GM12801 (cell line): Measurements from ENCODE around the gene CENPW.

Source experiments
- TF ChIP-seq, protein P1 (sequence below): IDR thresholded peaks from one replicate; pipeline ENCODE4 v1.5.1; 2011; ENCODE audit warnings: control low read depth; ENCODE audit not compliant: insufficient read length; ENCODE audit errors: extremely low read depth

Gene CENPW

GRCh38 chr6:126383203-126383602 lies 43.3 kb downstream of the CENPW start:
- TF ChIP-seq, protein P1, sequence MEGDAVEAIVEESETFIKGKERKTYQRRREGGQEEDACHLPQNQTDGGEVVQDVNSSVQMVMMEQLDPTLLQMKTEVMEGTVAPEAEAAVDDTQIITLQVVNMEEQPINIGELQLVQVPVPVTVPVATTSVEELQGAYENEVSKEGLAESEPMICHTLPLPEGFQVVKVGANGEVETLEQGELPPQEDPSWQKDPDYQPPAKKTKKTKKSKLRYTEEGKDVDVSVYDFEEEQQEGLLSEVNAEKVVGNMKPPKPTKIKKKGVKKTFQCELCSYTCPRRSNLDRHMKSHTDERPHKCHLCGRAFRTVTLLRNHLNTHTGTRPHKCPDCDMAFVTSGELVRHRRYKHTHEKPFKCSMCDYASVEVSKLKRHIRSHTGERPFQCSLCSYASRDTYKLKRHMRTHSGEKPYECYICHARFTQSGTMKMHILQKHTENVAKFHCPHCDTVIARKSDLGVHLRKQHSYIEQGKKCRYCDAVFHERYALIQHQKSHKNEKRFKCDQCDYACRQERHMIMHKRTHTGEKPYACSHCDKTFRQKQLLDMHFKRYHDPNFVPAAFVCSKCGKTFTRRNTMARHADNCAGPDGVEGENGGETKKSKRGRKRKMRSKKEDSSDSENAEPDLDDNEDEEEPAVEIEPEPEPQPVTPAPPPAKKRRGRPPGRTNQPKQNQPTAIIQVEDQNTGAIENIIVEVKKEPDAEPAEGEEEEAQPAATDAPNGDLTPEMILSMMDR = no peak

DNA sequence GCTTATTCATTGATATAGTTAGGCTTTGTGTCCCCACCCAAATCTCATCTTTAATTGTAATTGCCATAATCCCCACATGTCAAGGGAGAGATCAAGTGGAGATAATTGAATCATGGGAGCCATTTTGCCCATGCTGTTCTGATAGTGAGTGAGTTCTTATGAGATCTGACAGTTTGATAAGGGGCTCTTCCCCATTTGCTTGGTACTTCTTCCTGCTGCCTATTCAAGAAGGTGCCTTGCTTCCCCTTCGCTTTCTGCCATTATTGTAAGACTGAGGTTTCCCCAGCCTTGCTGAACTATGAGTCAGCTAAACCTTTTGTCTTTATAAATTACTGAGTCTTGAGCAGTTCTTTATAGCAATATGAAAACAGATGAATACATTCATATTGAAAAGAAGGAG lies 45.6 kb downstream of the CENPW start:
- TF ChIP-seq, protein P1 = no peak

DNA sequence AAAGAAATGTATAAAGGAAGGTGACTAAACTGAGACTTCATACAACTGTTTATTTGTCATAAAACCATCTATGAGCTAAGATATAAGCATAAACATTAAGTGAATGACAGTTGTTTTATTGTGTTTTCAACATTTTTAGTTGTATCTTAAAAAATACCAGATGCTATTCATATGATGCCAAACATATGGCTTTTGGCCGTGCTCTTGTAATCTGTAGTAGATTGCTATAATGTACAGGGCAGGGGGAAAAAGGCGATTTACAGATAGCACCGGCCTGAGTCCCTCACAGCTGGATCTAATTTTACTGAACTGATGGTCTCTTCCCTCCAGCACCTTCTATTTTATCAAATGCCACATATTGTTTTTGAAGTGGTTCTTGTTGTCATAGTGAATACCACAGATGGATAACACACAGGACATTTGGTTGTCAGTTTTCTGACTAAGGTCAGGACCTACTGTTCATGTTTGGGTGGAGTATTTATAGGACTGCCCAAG lies 48.2 kb downstream of the CENPW start:
- TF ChIP-seq, protein P1 = no peak

- TF ChIP-seq, protein P1 = no peak
Measured at GRCh38 chr6:126396131-126396530, 56.2 kb downstream of the CENPW start.
